ENCODE data around the gene CCPG1.

DNA sequence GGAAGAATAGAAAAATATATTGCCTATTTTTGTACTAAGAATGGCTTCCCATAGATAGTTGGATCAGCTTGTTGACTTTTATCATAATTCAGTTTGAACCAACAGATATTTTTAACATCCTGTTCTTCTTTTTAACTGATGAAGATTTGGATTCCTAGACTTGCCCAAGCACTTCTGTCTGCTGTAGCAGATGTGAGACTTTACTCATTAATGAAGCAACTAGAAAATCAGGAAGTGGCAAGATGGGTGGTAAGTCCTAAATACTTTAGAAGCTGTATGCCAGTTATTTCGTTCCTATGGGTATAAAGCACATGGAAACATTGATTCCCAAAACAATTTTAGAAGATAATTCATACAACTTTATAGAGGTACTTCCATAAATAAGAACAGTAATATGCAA lies 80.8 kb downstream of the CCPG1 start:
- TF ChIP-seq, protein P1, sequence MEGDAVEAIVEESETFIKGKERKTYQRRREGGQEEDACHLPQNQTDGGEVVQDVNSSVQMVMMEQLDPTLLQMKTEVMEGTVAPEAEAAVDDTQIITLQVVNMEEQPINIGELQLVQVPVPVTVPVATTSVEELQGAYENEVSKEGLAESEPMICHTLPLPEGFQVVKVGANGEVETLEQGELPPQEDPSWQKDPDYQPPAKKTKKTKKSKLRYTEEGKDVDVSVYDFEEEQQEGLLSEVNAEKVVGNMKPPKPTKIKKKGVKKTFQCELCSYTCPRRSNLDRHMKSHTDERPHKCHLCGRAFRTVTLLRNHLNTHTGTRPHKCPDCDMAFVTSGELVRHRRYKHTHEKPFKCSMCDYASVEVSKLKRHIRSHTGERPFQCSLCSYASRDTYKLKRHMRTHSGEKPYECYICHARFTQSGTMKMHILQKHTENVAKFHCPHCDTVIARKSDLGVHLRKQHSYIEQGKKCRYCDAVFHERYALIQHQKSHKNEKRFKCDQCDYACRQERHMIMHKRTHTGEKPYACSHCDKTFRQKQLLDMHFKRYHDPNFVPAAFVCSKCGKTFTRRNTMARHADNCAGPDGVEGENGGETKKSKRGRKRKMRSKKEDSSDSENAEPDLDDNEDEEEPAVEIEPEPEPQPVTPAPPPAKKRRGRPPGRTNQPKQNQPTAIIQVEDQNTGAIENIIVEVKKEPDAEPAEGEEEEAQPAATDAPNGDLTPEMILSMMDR (IDR thresholded peaks at IDR 0.05; ENCODE audit: insufficient read depth, low read depth, low read length): no peak
- TF ChIP-seq EZH2 (IDR thresholded peaks at IDR 0.05; ENCODE audit: insufficient read depth, low read length): no peak

All from astrocyte (in vitro differentiated cells and primary cell).